ENCODE measurements around the gene DMRTA2.

Gene DMRTA2

DNA sequence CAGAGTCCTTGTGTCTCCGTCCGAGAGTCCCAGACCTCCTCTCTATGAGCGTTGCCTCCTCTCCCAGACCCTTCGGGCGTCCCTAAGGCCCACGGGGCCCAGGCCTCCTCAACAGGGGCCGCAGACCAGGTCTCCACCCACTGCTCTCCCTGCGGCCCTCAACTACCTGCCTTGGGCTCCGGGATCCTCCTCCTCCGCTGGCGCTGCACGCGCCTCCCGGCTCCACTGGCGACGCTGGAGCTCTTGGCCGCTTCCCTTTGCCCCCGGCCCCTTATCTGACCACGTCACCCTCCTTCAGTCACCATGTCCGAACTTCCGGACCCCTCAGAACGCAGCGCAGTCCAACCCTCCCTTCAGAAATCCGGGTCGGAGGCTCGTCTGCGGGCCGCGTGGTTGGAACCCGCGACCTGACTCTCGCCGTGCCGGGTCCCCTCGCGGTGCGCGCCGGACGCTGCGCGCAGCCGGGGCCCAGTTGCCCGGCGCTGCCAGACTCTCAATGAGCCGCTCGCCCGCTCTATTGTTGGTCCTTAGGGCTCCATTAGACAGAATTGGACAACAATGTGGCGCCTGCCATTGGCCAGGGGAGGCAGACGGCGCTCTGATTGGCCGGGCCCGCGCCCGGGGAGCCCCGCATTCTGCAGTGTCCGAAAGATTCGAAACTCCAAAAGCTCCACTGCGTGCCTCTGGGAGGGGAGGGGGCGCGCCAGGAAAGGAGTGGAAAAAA is at the start of gene DMRTA2:
Gene DMRTA2, minus strand, starts transcription at position 498 of the 724 bp plus-strand sequence. CDS start 1,907 bp downstream, outside the sequence.
- no peak for DNase-seq
- Histone ChIP-seq H3K4me3 (peak within 1 kb of the TSS; percentile 27 to 42), H3K9me3 (no peaks in the 10 kb centered on the region), H3K4me1 (peaks cover 0 to 85% (median 71%) of the 10 kb centered on the region in 4 donors), H3K36me3 (no peaks in the 10 kb centered on the region), H3K27me3 (peaks cover 0 to 100% of the 10 kb centered on the region in 2 donors), H3K27ac (no peak within 1 kb of the TSS)
- TF ChIP-seq, protein P1, sequence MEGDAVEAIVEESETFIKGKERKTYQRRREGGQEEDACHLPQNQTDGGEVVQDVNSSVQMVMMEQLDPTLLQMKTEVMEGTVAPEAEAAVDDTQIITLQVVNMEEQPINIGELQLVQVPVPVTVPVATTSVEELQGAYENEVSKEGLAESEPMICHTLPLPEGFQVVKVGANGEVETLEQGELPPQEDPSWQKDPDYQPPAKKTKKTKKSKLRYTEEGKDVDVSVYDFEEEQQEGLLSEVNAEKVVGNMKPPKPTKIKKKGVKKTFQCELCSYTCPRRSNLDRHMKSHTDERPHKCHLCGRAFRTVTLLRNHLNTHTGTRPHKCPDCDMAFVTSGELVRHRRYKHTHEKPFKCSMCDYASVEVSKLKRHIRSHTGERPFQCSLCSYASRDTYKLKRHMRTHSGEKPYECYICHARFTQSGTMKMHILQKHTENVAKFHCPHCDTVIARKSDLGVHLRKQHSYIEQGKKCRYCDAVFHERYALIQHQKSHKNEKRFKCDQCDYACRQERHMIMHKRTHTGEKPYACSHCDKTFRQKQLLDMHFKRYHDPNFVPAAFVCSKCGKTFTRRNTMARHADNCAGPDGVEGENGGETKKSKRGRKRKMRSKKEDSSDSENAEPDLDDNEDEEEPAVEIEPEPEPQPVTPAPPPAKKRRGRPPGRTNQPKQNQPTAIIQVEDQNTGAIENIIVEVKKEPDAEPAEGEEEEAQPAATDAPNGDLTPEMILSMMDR (IDR thresholded peaks at IDR 0.05), result no peak
- intact Hi-C loops (cut with DNase I; ENCODE audit: low total_unique reads), result no loop called here

DNA sequence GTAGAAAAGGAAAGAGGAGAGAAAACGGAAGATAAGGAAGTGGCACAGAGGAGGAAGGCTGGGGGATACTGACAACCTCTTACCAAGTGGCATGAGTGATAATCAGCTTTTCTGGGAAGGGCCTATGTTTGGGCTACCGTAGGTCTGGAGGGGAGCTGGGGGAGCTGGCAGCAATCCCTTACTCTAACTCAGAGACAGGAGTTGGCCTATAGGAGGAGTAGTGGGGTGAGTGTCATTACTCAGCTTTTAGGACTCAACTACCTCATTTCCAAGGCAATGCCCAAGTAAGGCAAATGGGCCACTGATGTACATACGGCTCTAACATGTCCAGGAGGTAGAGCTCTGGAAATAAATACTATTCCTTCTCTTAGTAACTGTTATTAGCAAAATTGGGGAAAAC is 48.7 kb upstream of the DMRTA2 start:
- Histone ChIP-seq H3K4me3 (no peak overlapping the region), H3K4me1 (no peaks in the 10 kb centered on the region), H3K9me3 (no peaks in the 10 kb centered on the region), H3K27ac (no peak overlapping the region), H3K36me3 (peaks cover 29 to 51% (median 31%) of the 10 kb centered on the region in 3 donors), H3K27me3 (no peaks in the 10 kb centered on the region)
- no peak for DNase-seq
- TF ChIP-seq, protein P1 (IDR thresholded peaks at IDR 0.05), result no peak
- intact Hi-C loops (cut with DNase I; ENCODE audit: low total_unique reads), result no loop called here

DNA sequence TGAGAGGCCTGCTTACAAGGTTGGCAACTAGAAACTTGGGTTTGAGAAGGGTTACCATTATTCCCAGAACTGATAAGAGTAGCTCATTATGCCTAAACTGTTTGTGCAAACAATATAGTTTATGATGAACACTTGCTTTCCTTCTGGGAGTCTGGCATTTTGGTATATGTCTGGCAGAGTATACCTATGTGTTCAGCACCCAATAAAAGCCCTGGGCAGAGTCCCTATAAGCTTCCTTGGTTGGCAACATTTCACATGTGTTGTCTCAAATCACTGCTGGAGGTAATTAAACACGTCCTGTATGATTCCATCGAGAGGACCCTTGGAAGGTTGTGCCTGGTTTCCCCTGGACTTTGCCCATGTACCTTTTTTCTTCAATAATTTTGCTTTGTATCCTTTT is 39.7 kb upstream of the DMRTA2 start:
- Histone ChIP-seq H3K9me3 (no peaks in the 10 kb centered on the region), H3K4me1 (no peaks in the 10 kb centered on the region), H3K36me3 (peaks cover 5 to 10% (median 6%) of the 10 kb centered on the region in 3 donors), H3K27me3 (no peaks in the 10 kb centered on the region), H3K4me3 (no peak overlapping the region), H3K27ac (no peak overlapping the region)
- no peak for DNase-seq
- TF ChIP-seq, protein P1 (IDR thresholded peaks at IDR 0.05), result no peak
- intact Hi-C loops (cut with DNase I; ENCODE audit: low total_unique reads), result no loop called here

DNA sequence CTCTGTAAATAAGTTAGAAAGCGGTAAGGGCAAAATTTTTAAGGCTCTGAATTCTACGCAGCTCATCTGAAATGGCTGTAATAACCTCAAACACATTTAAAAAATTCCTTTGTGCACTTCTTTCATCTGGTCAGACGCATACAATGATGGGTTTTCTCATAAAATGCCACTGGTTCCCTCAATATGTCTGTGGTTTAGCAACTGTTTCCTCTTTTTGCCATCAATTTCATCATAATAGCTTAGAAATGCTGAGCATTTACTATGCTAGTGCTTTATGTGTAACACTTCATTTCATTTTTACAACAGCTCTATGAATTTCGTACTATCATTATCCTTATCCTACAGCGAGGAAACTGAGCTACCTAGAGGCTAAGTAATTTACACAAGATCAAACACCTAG is 35.3 kb upstream of the DMRTA2 start:
- no peak overlapping the region for H3K4me3 ChIP-seq
- no peak overlapping the region for H3K27ac ChIP-seq
- peaks cover 0 to 14% (median 0%) of the 10 kb centered on the region in 3 donors for H3K36me3 ChIP-seq

DNA sequence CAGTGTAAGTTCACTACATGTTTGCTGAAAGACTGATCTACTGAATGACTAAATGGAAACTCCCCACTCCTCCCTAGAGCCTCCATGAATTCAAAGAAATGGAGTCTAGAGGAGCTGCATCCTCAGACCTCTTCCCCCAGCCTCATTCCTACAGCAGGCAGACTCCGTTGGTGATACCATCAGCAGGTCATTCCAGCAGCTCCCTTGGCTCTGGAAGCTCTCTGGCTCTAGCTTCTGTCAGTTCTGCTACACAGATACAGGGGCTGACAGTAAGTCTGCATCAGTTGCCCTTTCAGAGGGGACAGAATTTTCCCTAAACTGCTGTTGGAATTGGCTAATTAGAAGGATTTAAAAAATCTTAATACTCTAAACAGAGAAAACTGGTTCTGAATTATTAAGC is 31.7 kb upstream of the DMRTA2 start:
- no peaks in the 10 kb centered on the region for H3K27me3 ChIP-seq
- TF ChIP-seq, protein P1 (IDR thresholded peaks at IDR 0.05), result no peak
- intact Hi-C loops (cut with DNase I; ENCODE audit: low total_unique reads), result no loop called here

More for the DNA sequence above, 35.3 kb upstream of the DMRTA2 start:
- Histone ChIP-seq H3K4me1 (no peaks in the 10 kb centered on the region), H3K27me3 (no peaks in the 10 kb centered on the region), H3K9me3 (no peaks in the 10 kb centered on the region)
- DNase-seq, result no peak
- TF ChIP-seq, protein P1 (IDR thresholded peaks at IDR 0.05), result no peak
- intact Hi-C loops (cut with DNase I; ENCODE audit: low total_unique reads), result no loop called here

More for the DNA sequence above, 31.7 kb upstream of the DMRTA2 start:
- H3K4me1 ChIP-seq, result no peaks in the 10 kb centered on the region
- H3K36me3 ChIP-seq, result peaks cover 0 to 22% (median 0%) of the 10 kb centered on the region in 3 donors
- H3K9me3 ChIP-seq, result no peaks in the 10 kb centered on the region
- no peak overlapping the region for H3K4me3 ChIP-seq
- H3K27ac ChIP-seq, result no peak overlapping the region
- no peak for DNase-seq

Measured in tibial artery (tissue), 4 donors.